T-helper 1 cell treated with Interleukin-12 subunit alpha and Interleukin-12 subunit beta and Interleukin-4 antibody, amounts not matched to agents 30 μg/mL and 1 μg/mL, for 36 hours (primary cell): ENCODE results near the gene ZNF816.
"Not testable (repeated sequence)": the region's sequence is repeated elsewhere in the genome, so short reads cannot be mapped to it uniquely, and the experiment has no call there.

ENCODE experiments used
- H3K27ac Mint-ChIP-seq: one replicate; pipeline ENCODE4 v1.8.0; 2021; ENCODE audit warnings: mild to moderate bottlenecking, mixed read lengths
- H3K27me3 Mint-ChIP-seq: one replicate; pipeline ENCODE4 v1.8.0; 2021; ENCODE audit warnings: low read depth, mixed read lengths
- H3K36me3 Mint-ChIP-seq: one replicate; pipeline ENCODE4 v1.8.0; 2021; ENCODE audit warnings: low read depth, mixed read lengths
- H3K4me1 Mint-ChIP-seq: one replicate; pipeline ENCODE4 v1.8.0; 2021; ENCODE audit warnings: low read depth, mixed read lengths
- H3K4me3 Mint-ChIP-seq: one replicate; pipeline ENCODE4 v1.8.0; 2021; ENCODE audit warnings: mild to moderate bottlenecking, moderate library complexity, mixed read lengths
- H3K9me3 Mint-ChIP-seq: one replicate; pipeline ENCODE4 v1.8.0; 2021; ENCODE audit warnings: mixed read lengths

The ZNF816 gene

GRCh38 chr19:52990759-52991418, 28.2 kb upstream of the ZNF816 start:
- Mint-ChIP-seq H3K27ac (no peak overlapping the region), H3K27me3 (peaks cover 3% of the 10 kb centered on the region), H3K9me3 (peaks cover 49% of the 10 kb centered on the region), H3K4me1 (peaks cover 7% of the 10 kb centered on the region), H3K36me3 (peaks cover 5% of the 10 kb centered on the region), H3K4me3 (no peak overlapping the region)

DNA sequence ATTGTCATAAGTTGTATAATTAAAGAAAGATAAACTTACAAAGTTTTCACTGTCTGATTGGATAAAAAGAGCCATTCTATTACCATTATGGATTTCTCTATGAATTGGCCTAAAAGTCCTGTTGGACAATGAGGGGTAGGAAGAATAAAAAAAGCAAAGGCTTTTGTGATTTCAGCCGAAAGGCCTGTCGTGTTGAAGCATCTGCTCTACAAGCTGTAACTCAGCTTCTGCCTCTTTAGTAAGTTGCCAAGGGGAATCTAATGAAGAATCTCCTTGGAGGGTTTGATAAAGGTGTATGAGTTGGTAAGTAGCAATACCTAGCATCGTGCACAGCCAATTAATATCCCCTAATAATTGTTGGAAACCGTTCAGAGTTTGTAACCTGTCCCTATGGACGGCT, 25.8 kb upstream of the ZNF816 start:
- Mint-ChIP-seq H3K4me1 (peaks cover 3% of the 10 kb centered on the region), H3K27me3 (peaks cover 3% of the 10 kb centered on the region), H3K36me3 (peaks cover 5% of the 10 kb centered on the region), H3K9me3 (peaks cover 62% of the 10 kb centered on the region), H3K4me3 (no peak overlapping the region), H3K27ac (no peak overlapping the region)

DNA sequence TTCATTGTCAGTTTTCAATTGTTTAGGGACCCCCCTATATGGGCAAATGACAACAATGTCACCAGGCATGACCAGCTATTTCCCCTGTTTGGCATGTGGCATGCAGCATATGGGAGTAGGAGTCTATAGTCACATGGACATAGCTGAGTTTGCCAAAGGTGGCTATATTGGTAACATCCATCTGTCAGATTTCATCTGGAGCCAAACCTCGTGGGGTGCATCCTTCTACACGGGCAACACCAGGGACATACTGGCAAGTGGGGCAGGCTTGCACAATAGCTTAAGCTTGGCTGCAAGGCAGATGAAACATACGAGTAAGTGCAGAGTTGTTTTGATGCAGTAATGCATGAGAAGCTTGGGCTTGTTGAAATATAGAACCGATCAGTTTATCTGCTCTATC, 24.5 kb upstream of the ZNF816 start:
- Mint-ChIP-seq H3K4me3 (no peak overlapping the region), H3K27ac (no peak overlapping the region), H3K4me1 (no peaks in the 10 kb centered on the region), H3K27me3 (peaks cover 3% of the 10 kb centered on the region), H3K9me3 (peaks cover 58% of the 10 kb centered on the region), H3K36me3 (peaks cover 3% of the 10 kb centered on the region)

GRCh38 chr19:52983167-52983566, 20.5 kb upstream of the ZNF816 start:
- peaks cover 65% of the 10 kb centered on the region for H3K9me3 Mint-ChIP-seq
- not testable (repeated sequence) for H3K4me3 Mint-ChIP-seq, H3K36me3 Mint-ChIP-seq, H3K27me3 Mint-ChIP-seq, H3K4me1 Mint-ChIP-seq, H3K27ac Mint-ChIP-seq

GRCh38 chr19:52981329-52981728, 18.6 kb upstream of the ZNF816 start:
- H3K36me3 Mint-ChIP-seq: no peaks in the 10 kb centered on the region
- no peak overlapping the region for H3K4me3 Mint-ChIP-seq
- H3K27me3 Mint-ChIP-seq: no peaks in the 10 kb centered on the region
- H3K27ac Mint-ChIP-seq: no peak overlapping the region
- no peaks in the 10 kb centered on the region for H3K4me1 Mint-ChIP-seq
- H3K9me3 Mint-ChIP-seq: peaks cover 58% of the 10 kb centered on the region

DNA sequence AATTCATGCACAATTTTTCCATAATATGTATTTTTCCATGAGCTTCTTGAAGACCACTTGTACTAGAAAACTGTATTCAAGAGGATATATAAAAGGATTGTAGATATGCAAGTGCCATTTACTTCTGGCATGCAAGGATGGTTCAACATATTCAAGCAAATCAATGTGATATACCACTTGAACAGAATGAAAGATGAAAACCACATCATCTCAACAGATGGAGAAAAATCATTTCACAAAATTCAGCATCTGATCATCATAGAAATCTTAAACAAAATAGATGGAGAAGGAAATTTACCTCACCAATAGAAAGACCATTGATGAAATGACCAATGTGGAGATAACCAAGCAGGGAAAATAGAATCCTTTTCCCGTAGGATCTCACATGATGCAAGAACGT, 5.1 kb upstream of the ZNF816 start:
- H3K27ac Mint-ChIP-seq: no peak overlapping the region
- H3K27me3 Mint-ChIP-seq: no peaks in the 10 kb centered on the region
- no peak overlapping the region for H3K4me3 Mint-ChIP-seq
- peaks cover 9% of the 10 kb centered on the region for H3K4me1 Mint-ChIP-seq
- peaks cover 13% of the 10 kb centered on the region for H3K36me3 Mint-ChIP-seq
- peaks cover 54% of the 10 kb centered on the region for H3K9me3 Mint-ChIP-seq

DNA sequence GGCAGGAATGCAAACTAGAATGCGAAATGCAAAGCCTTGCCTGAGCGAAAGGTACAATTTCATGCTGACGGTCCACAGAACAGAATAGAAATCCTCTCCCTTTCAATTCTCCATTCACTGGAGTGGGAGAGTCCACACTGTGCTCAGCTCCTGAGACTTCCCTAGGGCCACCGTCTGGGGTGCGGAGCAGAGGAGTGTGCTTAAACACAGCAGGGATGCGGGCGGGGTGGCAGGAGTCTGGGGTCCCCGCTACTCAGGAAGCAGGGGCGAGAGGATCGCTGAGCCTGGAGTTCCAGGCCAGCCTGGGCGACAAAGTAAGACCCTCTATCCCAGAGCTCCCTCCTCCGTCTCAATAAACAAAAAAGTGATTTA, 552 bp upstream of the ZNF816 start:
- Mint-ChIP-seq H3K9me3 (peaks cover 38% of the 10 kb centered on the region), H3K36me3 (peaks cover 31% of the 10 kb centered on the region), H3K4me1 (peaks cover 26% of the 10 kb centered on the region), H3K4me3 (peak overlapping the region; percentile 96), H3K27ac (peak overlapping the region; percentile 94), H3K27me3 (no peaks in the 10 kb centered on the region)

DNA sequence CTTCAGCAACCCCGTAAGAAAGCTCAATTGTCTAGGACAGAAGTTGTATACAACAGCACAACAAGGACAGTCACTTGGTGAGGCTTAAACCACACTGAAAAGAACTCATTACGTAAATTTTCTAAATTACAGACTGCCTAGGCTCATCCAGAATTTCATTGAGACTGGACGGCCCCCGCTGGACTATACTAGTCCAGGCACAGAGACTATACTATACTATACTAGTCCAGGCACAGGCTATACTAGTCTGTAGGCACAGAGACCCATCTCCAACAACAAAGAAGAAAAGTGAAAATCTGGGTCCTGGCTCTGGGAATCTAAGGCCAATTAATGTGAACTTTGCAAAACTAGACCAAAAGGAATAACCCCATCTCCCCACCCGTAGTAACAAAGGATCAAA, 700 bp downstream of the ZNF816 start:
- H3K4me1 Mint-ChIP-seq: peaks cover 26% of the 10 kb centered on the region
- H3K4me3 Mint-ChIP-seq: peak overlapping the region; percentile 96
- H3K36me3 Mint-ChIP-seq: peaks cover 41% of the 10 kb centered on the region
- H3K27me3 Mint-ChIP-seq: no peaks in the 10 kb centered on the region
- peaks cover 40% of the 10 kb centered on the region for H3K9me3 Mint-ChIP-seq
- H3K27ac Mint-ChIP-seq: peak overlapping the region; percentile 94

DNA sequence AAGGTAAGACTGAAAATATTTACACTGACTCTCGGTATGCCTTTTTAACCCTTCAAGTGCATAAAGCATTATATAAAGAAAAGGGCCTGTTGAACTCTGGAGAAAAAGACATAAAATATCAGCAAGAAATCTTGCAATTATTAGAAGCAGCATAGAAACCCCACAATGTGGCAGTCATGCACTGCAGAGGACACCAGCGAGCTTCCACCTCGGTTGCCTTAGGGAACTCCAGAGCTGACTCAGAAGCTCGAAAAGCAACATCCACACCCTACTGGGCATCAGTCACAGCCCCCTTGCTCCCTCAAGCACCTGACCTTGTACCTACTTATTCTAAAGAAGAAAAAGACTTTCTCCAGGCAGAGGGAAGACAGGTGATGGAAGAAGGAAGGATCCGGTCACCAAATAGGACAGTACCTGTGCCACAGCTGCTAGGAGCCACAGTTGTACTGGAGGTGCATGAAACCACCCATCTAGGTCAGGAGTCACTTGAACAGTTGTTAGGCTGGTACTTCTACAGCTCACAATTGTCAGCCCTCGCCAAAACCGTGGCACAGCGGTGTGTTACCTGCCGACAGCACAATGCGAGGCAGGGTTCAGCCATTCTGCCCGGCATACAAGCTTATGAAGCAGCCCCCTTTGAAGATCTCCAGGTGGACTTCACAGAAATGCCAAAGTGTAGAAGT, 2.9 kb downstream of the ZNF816 start:
- H3K27ac Mint-ChIP-seq: no peak overlapping the region
- peaks cover 62% of the 10 kb centered on the region for H3K36me3 Mint-ChIP-seq
- H3K27me3 Mint-ChIP-seq: no peaks in the 10 kb centered on the region
- peaks cover 54% of the 10 kb centered on the region for H3K9me3 Mint-ChIP-seq
- peaks cover 26% of the 10 kb centered on the region for H3K4me1 Mint-ChIP-seq
- H3K4me3 Mint-ChIP-seq: no peak overlapping the region

GRCh38 chr19:52957591-52957990, 5.1 kb downstream of the ZNF816 start:
- Mint-ChIP-seq H3K9me3 (peaks cover 60% of the 10 kb centered on the region), H3K27me3 (no peaks in the 10 kb centered on the region), H3K27ac (no peak overlapping the region), H3K4me3 (no peak overlapping the region), H3K36me3 (peaks cover 75% of the 10 kb centered on the region), H3K4me1 (peaks cover 17% of the 10 kb centered on the region)

DNA sequence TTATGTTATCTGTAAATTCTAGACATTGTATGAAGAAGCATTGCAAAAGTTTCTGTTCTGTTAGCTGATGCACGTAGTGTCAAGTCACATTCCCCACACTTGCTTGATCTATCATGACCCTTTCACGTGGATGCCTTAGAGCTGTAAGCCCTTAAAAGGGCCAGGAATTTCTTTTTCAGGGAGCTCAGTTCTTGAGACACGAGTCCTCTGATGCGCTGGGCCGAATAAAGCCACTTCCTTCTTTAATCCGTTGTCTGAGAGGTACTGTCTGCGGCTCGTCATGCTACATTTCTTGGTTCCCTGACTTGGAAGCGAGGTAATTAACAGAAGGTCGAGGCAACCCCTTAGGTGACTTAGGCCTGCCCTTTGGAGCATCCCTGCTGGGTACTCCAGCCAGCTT, 5.8 kb downstream of the ZNF816 start:
- no peak overlapping the region for H3K27ac Mint-ChIP-seq
- H3K4me3 Mint-ChIP-seq: no peak overlapping the region
- peaks cover 12% of the 10 kb centered on the region for H3K4me1 Mint-ChIP-seq
- no peaks in the 10 kb centered on the region for H3K27me3 Mint-ChIP-seq
- peaks cover 77% of the 10 kb centered on the region for H3K36me3 Mint-ChIP-seq
- H3K9me3 Mint-ChIP-seq: peaks cover 67% of the 10 kb centered on the region

DNA sequence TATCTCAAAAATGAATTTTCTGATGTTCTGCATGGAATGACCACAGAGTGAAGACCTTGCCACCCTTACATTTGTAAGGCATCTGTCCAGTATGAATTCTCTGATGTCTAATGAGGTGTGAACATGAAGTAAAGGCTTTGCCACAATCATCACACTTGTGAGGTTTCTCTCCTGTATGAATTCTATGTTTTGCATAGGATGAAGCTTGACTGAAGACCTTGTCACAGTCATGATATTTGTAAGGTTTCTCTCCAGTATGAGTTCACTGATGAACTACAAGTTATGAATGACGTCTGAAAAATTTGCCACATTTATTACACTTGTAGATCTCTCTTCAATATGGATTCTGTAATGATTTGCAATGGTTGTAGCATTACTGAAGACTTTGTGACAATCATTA, 13.3 kb downstream of the ZNF816 start:
- peaks cover 51% of the 10 kb centered on the region for H3K9me3 Mint-ChIP-seq
- no peak overlapping the region for H3K4me3 Mint-ChIP-seq
- H3K27me3 Mint-ChIP-seq: no peaks in the 10 kb centered on the region
- H3K27ac Mint-ChIP-seq: no peak overlapping the region
- H3K4me1 Mint-ChIP-seq: no peaks in the 10 kb centered on the region
- H3K36me3 Mint-ChIP-seq: peaks cover 48% of the 10 kb centered on the region

- no peak overlapping the region for H3K27ac Mint-ChIP-seq
- peaks cover 42% of the 10 kb centered on the region for H3K36me3 Mint-ChIP-seq
- no peaks in the 10 kb centered on the region for H3K4me1 Mint-ChIP-seq
- no peaks in the 10 kb centered on the region for H3K27me3 Mint-ChIP-seq
- H3K9me3 Mint-ChIP-seq: peaks cover 49% of the 10 kb centered on the region
- H3K4me3 Mint-ChIP-seq: no peak overlapping the region
Observed at GRCh38 chr19:52948025-52948770, 14.5 kb downstream of the ZNF816 start.

- Mint-ChIP-seq H3K9me3 (peaks cover 38% of the 10 kb centered on the region), H3K4me3 (no peak overlapping the region), H3K27ac (no peak overlapping the region), H3K27me3 (no peaks in the 10 kb centered on the region), H3K36me3 (peaks cover 27% of the 10 kb centered on the region), H3K4me1 (peaks cover 3% of the 10 kb centered on the region)
Observed at GRCh38 chr19:52946322-52947310, 16.1 kb downstream of the ZNF816 start.
